Erythroblast (primary cell): ENCODE measurements around the gene PITPNC1.

Experiments used
- GATA1 ChIP-seq: IDR thresholded peaks from 2 replicates; pipeline ENCODE4 v1.6.1; 2011; ENCODE audit warnings: low read depth, mild to moderate bottlenecking, control low read depth, low read length, moderate library complexity
- POLR2A ChIP-seq: IDR thresholded peaks from 2 replicates; pipeline ENCODE4 v1.6.1; 2011; ENCODE audit warnings: mild to moderate bottlenecking, low read length

DNA sequence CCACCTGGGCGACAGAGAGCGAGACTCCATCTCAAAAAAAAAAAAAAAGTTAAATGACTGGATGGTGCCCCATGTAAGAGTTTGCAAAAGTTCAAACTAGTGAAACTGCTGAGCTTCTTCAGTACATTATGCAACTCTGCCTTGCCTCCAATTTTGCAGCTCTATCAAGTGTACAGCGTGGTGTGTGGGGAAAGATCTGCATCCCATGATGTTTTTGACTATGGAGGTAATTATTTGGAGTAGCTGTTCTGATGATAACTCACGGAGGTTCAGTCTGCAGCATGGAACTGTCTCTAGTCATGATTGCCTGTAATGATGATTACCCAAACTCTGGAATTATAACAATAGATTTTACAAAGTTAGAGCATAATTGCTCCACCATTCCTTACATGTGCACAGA is 149.6 kb downstream of the PITPNC1 start:
- TF ChIP-seq POLR2A = no peak
- TF ChIP-seq GATA1 = no peak
